Measurements from ENCODE around the gene S100A12. TPM values are rescaled to one million over a fixed set of nuclear protein-coding genes. Genes with fewer than 3 reads are reported as not detected.

Gene S100A12
- polyA plus RNA-seq, 3 donors: 1,275 to 2,834 (median 2,543) TPM

DNA sequence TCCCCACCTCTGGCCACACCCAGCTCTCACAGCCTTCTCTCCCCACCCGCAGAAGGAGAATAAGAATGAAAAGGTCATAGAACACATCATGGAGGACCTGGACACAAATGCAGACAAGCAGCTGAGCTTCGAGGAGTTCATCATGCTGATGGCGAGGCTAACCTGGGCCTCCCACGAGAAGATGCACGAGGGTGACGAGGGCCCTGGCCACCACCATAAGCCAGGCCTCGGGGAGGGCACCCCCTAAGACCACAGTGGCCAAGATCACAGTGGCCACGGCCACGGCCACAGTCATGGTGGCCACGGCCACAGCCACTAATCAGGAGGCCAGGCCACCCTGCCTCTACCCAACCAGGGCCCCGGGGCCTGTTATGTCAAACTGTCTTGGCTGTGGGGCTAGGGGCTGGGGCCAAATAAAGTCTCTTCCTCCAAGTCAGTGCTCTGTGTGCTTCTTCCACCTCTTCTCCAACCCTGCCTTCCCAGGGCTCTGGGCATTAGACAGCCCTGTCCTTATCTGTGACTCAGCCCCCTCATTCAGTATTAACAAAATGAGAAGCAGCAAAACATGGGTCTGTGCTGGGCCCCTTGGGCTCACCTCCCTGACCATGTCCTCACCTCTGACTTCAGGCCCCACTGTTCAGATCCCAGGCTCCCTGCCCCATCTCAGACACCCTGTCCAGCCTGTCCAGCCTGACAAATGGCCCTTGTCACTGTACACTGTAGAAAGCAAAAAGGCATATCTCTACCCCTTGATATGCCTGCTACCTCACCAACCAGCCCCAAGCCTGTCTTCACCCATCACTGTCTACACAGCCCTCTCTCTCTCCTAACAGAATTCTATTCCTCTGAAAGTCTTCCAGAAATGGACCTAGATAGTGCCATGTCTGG lies 14.6 kb downstream of the S100A12 start:
- peak overlapping the region; percentile 96 for H3K4me2 ChIP-seq (replicated peaks; ENCODE audit: extremely low read depth, low read length, poor library complexity, severe bottlenecking)
- DNase-seq: peak in 2 of 3 donors; percentile 45 to 50
- TF ChIP-seq, protein P1, sequence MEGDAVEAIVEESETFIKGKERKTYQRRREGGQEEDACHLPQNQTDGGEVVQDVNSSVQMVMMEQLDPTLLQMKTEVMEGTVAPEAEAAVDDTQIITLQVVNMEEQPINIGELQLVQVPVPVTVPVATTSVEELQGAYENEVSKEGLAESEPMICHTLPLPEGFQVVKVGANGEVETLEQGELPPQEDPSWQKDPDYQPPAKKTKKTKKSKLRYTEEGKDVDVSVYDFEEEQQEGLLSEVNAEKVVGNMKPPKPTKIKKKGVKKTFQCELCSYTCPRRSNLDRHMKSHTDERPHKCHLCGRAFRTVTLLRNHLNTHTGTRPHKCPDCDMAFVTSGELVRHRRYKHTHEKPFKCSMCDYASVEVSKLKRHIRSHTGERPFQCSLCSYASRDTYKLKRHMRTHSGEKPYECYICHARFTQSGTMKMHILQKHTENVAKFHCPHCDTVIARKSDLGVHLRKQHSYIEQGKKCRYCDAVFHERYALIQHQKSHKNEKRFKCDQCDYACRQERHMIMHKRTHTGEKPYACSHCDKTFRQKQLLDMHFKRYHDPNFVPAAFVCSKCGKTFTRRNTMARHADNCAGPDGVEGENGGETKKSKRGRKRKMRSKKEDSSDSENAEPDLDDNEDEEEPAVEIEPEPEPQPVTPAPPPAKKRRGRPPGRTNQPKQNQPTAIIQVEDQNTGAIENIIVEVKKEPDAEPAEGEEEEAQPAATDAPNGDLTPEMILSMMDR (IDR thresholded peaks at IDR 0.05): no peak

DNA sequence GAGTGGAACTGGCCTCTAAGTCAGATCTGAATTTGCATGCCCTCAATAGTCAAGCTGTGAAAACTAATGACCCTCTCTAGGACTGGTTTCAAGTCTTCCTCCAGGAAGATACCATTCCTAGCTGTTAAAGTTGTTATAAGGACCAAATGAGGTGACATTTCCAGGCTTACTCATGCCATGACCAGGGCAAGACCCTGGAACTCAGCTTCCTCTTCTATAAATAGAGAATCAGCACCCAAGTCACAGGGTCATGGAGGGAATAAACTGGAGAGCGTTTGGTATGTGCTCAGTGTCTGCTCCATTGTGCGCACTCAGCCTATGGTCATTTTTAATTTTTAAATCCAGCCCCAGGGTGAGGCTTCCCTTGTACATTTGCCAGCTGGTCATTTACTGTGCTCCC lies 15.2 kb downstream of the S100A12 start:
- Histone ChIP-seq H3K36me3 (replicated peaks in 1 of 2; ENCODE audit: control insufficient read depth in 1 of 2, insufficient read depth in 2 of 2, low read length in 2 of 2) (peaks cover 22 to 32% of the 10 kb centered on the region in 2 donors), H3K79me2 (ENCODE audit: insufficient read depth, low read length) (peaks cover 69% of the 10 kb centered on the region), H3K4me2 (replicated peaks; ENCODE audit: extremely low read depth, low read length, poor library complexity, severe bottlenecking) (peak overlapping the region; percentile 96), H3K9ac (ENCODE audit: insufficient read depth, low read length, poor library complexity, severe bottlenecking) (peak overlapping the region; percentile 69), H3K4me3 (replicated peaks in 1 of 3; ENCODE audit: low read depth in 2 of 3, low read length in 3 of 3) (peak overlapping the region; percentile 66 to 97 (median 92)), H3K27me3 (ENCODE audit: control insufficient read depth in 2 of 2, insufficient read depth in 2 of 2, low read length in 2 of 2) (no peaks in the 10 kb centered on the region), H3K9me3 (replicated peaks in 1 of 2; ENCODE audit: control insufficient read depth in 1 of 2, insufficient read depth in 1 of 2, low read length in 2 of 2) (no peaks in the 10 kb centered on the region), H2AFZ (ENCODE audit: insufficient read depth, low read depth, low read length, poor library complexity, severe bottlenecking) (no peak overlapping the region), H3K27ac (ENCODE audit: low read depth in 1 of 2, low read length in 2 of 2) (peak overlapping the region; percentile 82 to 85), H4K20me1 (ENCODE audit: insufficient read depth, low read length) (peaks cover 43% of the 10 kb centered on the region), H3K4me1 (ENCODE audit: control insufficient read depth in 1 of 2, insufficient read depth in 2 of 2, low read length in 2 of 2) (peaks cover 77 to 98% of the 10 kb centered on the region in 2 donors)
- peak overlapping the region; percentile 93 to 99 (median 97) for H3K27ac Mint-ChIP-seq
- H3K4me3 Mint-ChIP-seq: peak overlapping the region; percentile 97 to 100
- peaks cover 0 to 3% (median 1%) of the 10 kb centered on the region in 3 donors for H3K27me3 Mint-ChIP-seq (ENCODE audit: low read depth in 3 of 3)
- peaks cover 93% of the 10 kb centered on the region for H3K4me1 Mint-ChIP-seq
- H3K36me3 Mint-ChIP-seq: peaks cover 27 to 46% of the 10 kb centered on the region in 2 donors
- TF ChIP-seq, protein P1 (IDR thresholded peaks at IDR 0.05): no peak
- intact Hi-C loops (cut with micrococcal nuclease): loop anchor here in 1 of 2 donors (10.0 kb wide), 1 partner anchor 215 kb away; no protein-coding TSS in a partner anchor
- no CpG with 5 or more reads among the region's 2 CpGs for WGBS (ENCODE audit: insufficient coverage)
- DNase-seq: peak in 2 of 3 donors; percentile 72 to 76
- peaks cover 0 to 6% (median 2%) of the 10 kb centered on the region in 7 donors for H3K9me3 Mint-ChIP-seq

More for the DNA sequence above, 14.6 kb downstream of the S100A12 start:
- H3K4me1 Mint-ChIP-seq: peaks cover 94% of the 10 kb centered on the region
- intact Hi-C loops (cut with micrococcal nuclease): loop anchor here in 1 of 2 donors (10.0 kb wide), 1 partner anchor 214 kb away; no protein-coding TSS in a partner anchor
- peaks cover 27 to 46% of the 10 kb centered on the region in 2 donors for H3K36me3 Mint-ChIP-seq
- WGBS (ENCODE audit: insufficient coverage): 40% methylated on average over 1 of the region's 11 CpGs
- Histone ChIP-seq H3K79me2 (ENCODE audit: insufficient read depth, low read length) (peaks cover 67% of the 10 kb centered on the region), H4K20me1 (ENCODE audit: insufficient read depth, low read length) (peaks cover 43% of the 10 kb centered on the region), H3K4me3 (replicated peaks in 1 of 3; ENCODE audit: low read depth in 2 of 3, low read length in 3 of 3) (peak overlapping the region; percentile 66 to 97 (median 92)), H3K9me3 (replicated peaks in 1 of 2; ENCODE audit: control insufficient read depth in 1 of 2, insufficient read depth in 1 of 2, low read length in 2 of 2) (no peaks in the 10 kb centered on the region), H3K27ac (ENCODE audit: low read depth in 1 of 2, low read length in 2 of 2) (peak overlapping the region; percentile 82 to 85), H3K4me1 (ENCODE audit: control insufficient read depth in 1 of 2, insufficient read depth in 2 of 2, low read length in 2 of 2) (peaks cover 77 to 98% of the 10 kb centered on the region in 2 donors), H3K27me3 (ENCODE audit: control insufficient read depth in 2 of 2, insufficient read depth in 2 of 2, low read length in 2 of 2) (no peaks in the 10 kb centered on the region), H3K9ac (ENCODE audit: insufficient read depth, low read length, poor library complexity, severe bottlenecking) (peak overlapping the region; percentile 33), H2AFZ (ENCODE audit: insufficient read depth, low read depth, low read length, poor library complexity, severe bottlenecking) (no peak overlapping the region), H3K36me3 (replicated peaks in 1 of 2; ENCODE audit: control insufficient read depth in 1 of 2, insufficient read depth in 2 of 2, low read length in 2 of 2) (peaks cover 22 to 32% of the 10 kb centered on the region in 2 donors)
- peaks cover 0 to 6% (median 0%) of the 10 kb centered on the region in 7 donors for H3K9me3 Mint-ChIP-seq
- peak overlapping the region; percentile 97 to 100 for H3K4me3 Mint-ChIP-seq
- H3K27ac Mint-ChIP-seq: peak overlapping the region; percentile 93 to 99 (median 97)
- peaks cover 0 to 3% (median 1%) of the 10 kb centered on the region in 3 donors for H3K27me3 Mint-ChIP-seq (ENCODE audit: low read depth in 3 of 3)
